Fibroblast of lung (primary cell): ENCODE measurements around the gene TMEM51. TPM values are rescaled to one million over a fixed set of nuclear protein-coding genes. Genes with fewer than 3 reads are reported as not detected.

Source experiments
- DNase-seq, 2 donors: peaks; one replicate each; pipeline versions ENCODE4 v3.0.0 to v3.0.0-alpha.2; 2010; ENCODE audit warnings: low read depth in 2 of 2
- H2AFZ ChIP-seq: 2 replicates; pipeline ENCODE4 v1.5.1; 2012; ENCODE audit warnings: low read length, control low read depth, inconsistent platforms
- H3K27ac ChIP-seq: 2 replicates; pipeline ENCODE4 v1.5.1; 2011; ENCODE audit warnings: low read length, control low read depth; ENCODE audit not compliant: insufficient read depth
- H3K27me3 ChIP-seq: 2 replicates; pipeline ENCODE4 v1.5.1; 2011; ENCODE audit warnings: mild to moderate bottlenecking, low read length; ENCODE audit not compliant: control insufficient read depth, insufficient read depth
- H3K36me3 ChIP-seq: 2 replicates; pipeline ENCODE4 v1.5.1; 2011; ENCODE audit warnings: low read length; ENCODE audit not compliant: control insufficient read depth, insufficient read depth
- H3K4me1 ChIP-seq: 2 replicates; pipeline ENCODE4 v1.5.1; 2011; ENCODE audit warnings: low read length; ENCODE audit not compliant: control insufficient read depth, insufficient read depth; ENCODE audit errors: extremely low read depth
- H3K4me2 ChIP-seq: 2 replicates; pipeline ENCODE4 v1.5.1; 2011; ENCODE audit warnings: low read length, control low read depth; ENCODE audit not compliant: insufficient read depth; ENCODE audit errors: extremely low read depth
- H3K4me3 ChIP-seq, 4 experiments: fragments of 200-600 bp in 1 of 4; sonication (generic) in 1 of 4; replicated peaks in 1 of 4; 2 replicates each; pipeline ENCODE4 v1.5.1; 2011 to 2016; ENCODE audit warnings: low read length in 4 of 4, low read depth in 3 of 4, mild to moderate bottlenecking in 3 of 4, control low read depth in 2 of 4, inconsistent platforms in 1 of 4, mixed read lengths in 1 of 4; ENCODE audit not compliant: insufficient read depth in 1 of 4; ENCODE audit errors: control extremely low read depth in 1 of 4
- H3K79me2 ChIP-seq: 2 replicates; pipeline ENCODE4 v1.5.1; 2012; ENCODE audit warnings: mild to moderate bottlenecking, low read length, inconsistent platforms; ENCODE audit not compliant: control insufficient read depth, insufficient read depth
- H3K9ac ChIP-seq: 2 replicates; pipeline ENCODE4 v1.5.1; 2011; ENCODE audit warnings: mild to moderate bottlenecking, low read length, control low read depth; ENCODE audit not compliant: insufficient read depth
- H3K9me3 ChIP-seq: 2 replicates; pipeline ENCODE4 v1.5.1; 2012; ENCODE audit warnings: low read depth, low read length; ENCODE audit not compliant: control insufficient read depth, insufficient read depth
- H4K20me1 ChIP-seq: 2 replicates; pipeline ENCODE4 v1.5.1; 2011; ENCODE audit warnings: low read length; ENCODE audit not compliant: control insufficient read depth, insufficient read depth; ENCODE audit errors: extremely low read depth
- EZH2 ChIP-seq: IDR thresholded peaks from 2 replicates; pipeline ENCODE4 v1.5.1; 2012; ENCODE audit warnings: low read length, control low read depth, mild to moderate bottlenecking; ENCODE audit errors: missing control alignments
- polyA plus RNA-seq, 2 donors: library from polyadenylated mRNA; depleted of rRNA in 1 of 2; stranded (reverse) in 1 of 2; unstranded in 1 of 2; fragments of >200 nt; gene quantifications; 2 replicates each; pipeline ENCODE4 v1.2.1, GENCODE V29; 2011 to 2012; ENCODE audit warnings: missing spikeins in 1 of 2
- total RNA-seq: library from RNA; depleted of rRNA; stranded (reverse); fragments of >200 nt; gene quantifications from 2 replicates; pipeline ENCODE4 v1.2.1, GENCODE V29; 2014
- TF ChIP-seq, protein P1 (sequence below), 2 donors: IDR thresholded peaks in 1 of 2; conservative IDR thresholded peaks in 1 of 2; 1 replicate in 1 of 2; 2 replicates in 1 of 2; pipeline ENCODE4 v1.5.1; 2011 to 2012; ENCODE audit warnings: low read length in 2 of 2, control low read depth in 1 of 2, inconsistent platforms in 1 of 2, low read depth in 1 of 2, mild to moderate bottlenecking in 1 of 2

TMEM51 gene
- total and polyA plus RNA-seq, 2 donors (not counting 1 experiment from before 2014, with no cell fraction given): 6.1 to 19.0 TPM

GRCh38 chr1:15145327-15145726, 8.2 kb upstream of the TMEM51 start:
- no peaks in the 10 kb centered on the region for H3K4me1 ChIP-seq
- no peak overlapping the region for H2AFZ ChIP-seq
- no peak overlapping the region for H3K4me3 ChIP-seq
- no peak for DNase-seq
- H3K36me3 ChIP-seq: no peaks in the 10 kb centered on the region
- H3K9ac ChIP-seq: no peak overlapping the region
- H4K20me1 ChIP-seq: no peaks in the 10 kb centered on the region
- no peaks in the 10 kb centered on the region for H3K9me3 ChIP-seq
- H3K4me2 ChIP-seq: no peak overlapping the region
- no peak overlapping the region for H3K27ac ChIP-seq
- H3K79me2 ChIP-seq: no peaks in the 10 kb centered on the region
- peaks cover 2% of the 10 kb centered on the region for H3K27me3 ChIP-seq
- TF ChIP-seq, protein P1, sequence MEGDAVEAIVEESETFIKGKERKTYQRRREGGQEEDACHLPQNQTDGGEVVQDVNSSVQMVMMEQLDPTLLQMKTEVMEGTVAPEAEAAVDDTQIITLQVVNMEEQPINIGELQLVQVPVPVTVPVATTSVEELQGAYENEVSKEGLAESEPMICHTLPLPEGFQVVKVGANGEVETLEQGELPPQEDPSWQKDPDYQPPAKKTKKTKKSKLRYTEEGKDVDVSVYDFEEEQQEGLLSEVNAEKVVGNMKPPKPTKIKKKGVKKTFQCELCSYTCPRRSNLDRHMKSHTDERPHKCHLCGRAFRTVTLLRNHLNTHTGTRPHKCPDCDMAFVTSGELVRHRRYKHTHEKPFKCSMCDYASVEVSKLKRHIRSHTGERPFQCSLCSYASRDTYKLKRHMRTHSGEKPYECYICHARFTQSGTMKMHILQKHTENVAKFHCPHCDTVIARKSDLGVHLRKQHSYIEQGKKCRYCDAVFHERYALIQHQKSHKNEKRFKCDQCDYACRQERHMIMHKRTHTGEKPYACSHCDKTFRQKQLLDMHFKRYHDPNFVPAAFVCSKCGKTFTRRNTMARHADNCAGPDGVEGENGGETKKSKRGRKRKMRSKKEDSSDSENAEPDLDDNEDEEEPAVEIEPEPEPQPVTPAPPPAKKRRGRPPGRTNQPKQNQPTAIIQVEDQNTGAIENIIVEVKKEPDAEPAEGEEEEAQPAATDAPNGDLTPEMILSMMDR (conservative IDR thresholded peaks at IDR 0.05 in 1 of 2, IDR thresholded peaks at IDR 0.05 in 1 of 2; ENCODE audit: low read depth in 1 of 2, low read length in 2 of 2): no peak
- no peak for TF ChIP-seq EZH2

DNA sequence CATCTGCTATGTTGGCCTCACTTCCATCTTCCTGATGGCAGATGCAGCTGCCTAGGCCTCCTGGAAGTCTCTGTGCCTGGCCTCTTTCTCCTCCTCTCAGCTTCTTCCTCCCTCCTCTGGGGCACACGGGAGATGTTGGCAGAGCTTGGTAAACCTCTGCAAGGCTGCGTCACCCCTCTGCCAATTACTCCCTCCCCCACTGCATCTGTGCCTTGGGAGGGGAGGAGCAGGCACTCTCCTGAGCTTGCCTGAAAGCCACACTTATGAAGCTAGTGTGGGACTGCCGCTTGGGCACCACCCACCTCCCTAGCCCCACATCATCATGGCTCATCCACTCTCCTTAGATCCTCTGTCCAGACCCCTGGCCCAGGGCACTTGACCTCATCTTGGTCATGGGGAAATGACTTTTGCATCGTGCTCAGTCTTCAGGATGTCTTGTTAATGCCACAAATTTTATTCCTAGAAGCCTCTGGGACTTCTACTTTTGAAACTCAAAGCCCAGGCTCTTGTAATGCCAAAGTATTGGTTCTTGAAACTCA, 7.3 kb upstream of the TMEM51 start:
- Histone ChIP-seq H3K27ac (no peak overlapping the region), H3K9me3 (no peaks in the 10 kb centered on the region), H3K79me2 (no peaks in the 10 kb centered on the region), H3K9ac (no peak overlapping the region), H4K20me1 (no peaks in the 10 kb centered on the region), H3K4me1 (no peaks in the 10 kb centered on the region), H3K4me3 (no peak overlapping the region), H3K36me3 (no peaks in the 10 kb centered on the region), H3K27me3 (peaks cover 7% of the 10 kb centered on the region), H2AFZ (no peak overlapping the region), H3K4me2 (no peak overlapping the region)
- no peak for TF ChIP-seq EZH2
- TF ChIP-seq, protein P1 (conservative IDR thresholded peaks at IDR 0.05 in 1 of 2, IDR thresholded peaks at IDR 0.05 in 1 of 2; ENCODE audit: low read depth in 1 of 2, low read length in 2 of 2): no peak
- no peak for DNase-seq

- no peak overlapping the region for H3K27ac ChIP-seq
- no peaks in the 10 kb centered on the region for H3K4me1 ChIP-seq
- no peak for DNase-seq
- H2AFZ ChIP-seq: no peak overlapping the region
- no peaks in the 10 kb centered on the region for H3K36me3 ChIP-seq
- no peaks in the 10 kb centered on the region for H4K20me1 ChIP-seq
- H3K9ac ChIP-seq: no peak overlapping the region
- no peak overlapping the region for H3K4me2 ChIP-seq
- TF ChIP-seq EZH2: no peak
- TF ChIP-seq, protein P1 (conservative IDR thresholded peaks at IDR 0.05 in 1 of 2, IDR thresholded peaks at IDR 0.05 in 1 of 2; ENCODE audit: low read depth in 1 of 2, low read length in 2 of 2): no peak
- H3K4me3 ChIP-seq: no peak overlapping the region
- no peaks in the 10 kb centered on the region for H3K79me2 ChIP-seq
- no peaks in the 10 kb centered on the region for H3K9me3 ChIP-seq
- peaks cover 8% of the 10 kb centered on the region for H3K27me3 ChIP-seq
Observed at GRCh38 chr1:15146971-15147376, 6.6 kb upstream of the TMEM51 start.
